Activated CD4-positive, alpha-beta T cell treated with anti-CD3 and anti-CD28 coated beads, Interleukin-2, amount 50 U/mL, for 1 hour (primary cell): Measurements from ENCODE around the gene FAM53B.

Experiments
- DNase-seq: peaks from one replicate; pipeline ENCODE4 v3.0.0-alpha.2; 2020

The FAM53B gene

DNA sequence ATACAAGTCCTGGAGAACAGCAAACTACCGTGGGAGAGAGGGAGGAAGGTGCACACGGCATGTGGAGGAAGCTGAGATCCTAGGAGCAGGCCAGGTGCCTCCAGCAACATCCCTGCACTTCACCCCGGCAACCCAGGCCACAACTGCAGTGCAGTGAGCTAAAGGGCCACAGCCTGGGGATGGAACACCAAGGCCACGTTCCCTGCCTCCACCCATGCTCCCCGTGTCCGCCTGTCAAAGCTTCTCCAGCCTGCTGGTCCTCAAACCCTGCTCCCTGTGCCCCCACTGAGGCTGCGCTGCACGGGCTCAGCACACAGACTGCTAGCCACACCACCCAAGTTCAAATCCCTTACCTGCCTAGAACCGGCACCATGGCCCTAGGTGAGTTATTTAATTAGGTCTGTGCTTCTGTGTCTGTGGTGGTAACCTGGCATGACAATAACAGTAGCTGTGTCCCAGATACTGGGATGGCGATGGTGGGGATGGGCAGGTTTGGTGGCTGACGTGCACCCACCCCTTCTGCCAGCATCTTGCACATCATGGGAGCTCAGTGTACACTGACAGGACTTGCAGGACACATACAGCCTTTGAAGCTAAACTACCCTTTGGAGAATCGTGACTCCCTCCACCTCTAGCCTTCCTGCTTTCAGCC lies 85.5 kb downstream of the FAM53B start:
- DNase-seq: no peak

DNA sequence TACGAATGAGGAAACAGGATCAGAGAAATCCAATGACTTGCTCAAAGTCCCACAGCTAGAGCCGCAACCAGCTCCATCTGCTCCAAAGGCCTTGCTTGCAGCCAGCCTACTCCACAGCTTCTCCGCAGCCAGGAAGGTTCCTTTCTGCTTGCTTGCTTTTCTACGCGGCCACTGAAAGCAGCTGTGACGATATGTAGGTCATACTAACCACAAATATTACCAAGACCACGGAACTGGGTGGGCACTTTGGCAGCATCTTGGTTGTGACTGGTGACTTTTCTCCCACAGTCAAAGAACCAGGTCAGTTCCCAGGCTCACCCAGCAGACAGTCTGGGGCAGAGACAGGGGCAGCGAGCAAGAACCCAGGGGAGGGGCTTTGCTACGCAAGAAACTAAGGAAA lies 86.4 kb downstream of the FAM53B start:
- peak; percentile 48 for DNase-seq

DNA sequence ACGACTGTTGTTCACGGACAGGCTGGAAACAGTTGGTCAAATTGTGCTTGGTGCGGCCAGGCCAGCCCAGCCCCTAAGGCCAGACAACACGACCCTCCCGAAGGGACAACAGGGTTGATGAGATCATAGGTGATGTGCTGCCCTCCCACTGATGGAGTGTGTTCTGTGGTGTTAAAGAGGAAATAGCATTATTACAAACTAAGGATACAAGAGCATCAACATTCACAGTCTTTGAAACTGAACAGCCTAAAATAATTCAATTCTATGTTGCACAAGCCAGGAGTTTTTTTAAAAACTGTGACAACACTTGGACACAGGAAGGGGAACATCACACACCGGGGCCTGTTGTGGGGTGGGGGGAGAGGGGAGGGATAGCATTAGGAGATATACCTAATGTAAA lies 87.6 kb downstream of the FAM53B start:
- no peak for DNase-seq

DNA sequence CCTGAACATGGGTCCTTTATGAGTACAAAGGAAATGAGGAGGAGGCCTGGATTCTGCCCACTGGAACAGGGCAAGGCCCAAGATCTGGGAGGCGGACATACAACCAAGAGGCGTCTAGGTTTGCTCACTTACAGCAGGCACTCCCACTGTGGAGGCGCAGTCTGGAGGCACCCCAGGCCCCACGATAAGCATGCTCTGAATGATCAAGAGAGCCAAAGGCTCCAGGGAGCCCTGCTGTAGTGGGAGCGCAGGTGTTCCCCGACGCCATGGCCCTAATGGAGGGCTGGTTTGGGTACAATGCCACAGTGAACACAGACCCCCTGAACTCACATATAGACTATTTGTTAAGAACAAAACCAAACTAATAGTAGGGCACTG lies 88.1 kb downstream of the FAM53B start:
- no peak for DNase-seq

DNA sequence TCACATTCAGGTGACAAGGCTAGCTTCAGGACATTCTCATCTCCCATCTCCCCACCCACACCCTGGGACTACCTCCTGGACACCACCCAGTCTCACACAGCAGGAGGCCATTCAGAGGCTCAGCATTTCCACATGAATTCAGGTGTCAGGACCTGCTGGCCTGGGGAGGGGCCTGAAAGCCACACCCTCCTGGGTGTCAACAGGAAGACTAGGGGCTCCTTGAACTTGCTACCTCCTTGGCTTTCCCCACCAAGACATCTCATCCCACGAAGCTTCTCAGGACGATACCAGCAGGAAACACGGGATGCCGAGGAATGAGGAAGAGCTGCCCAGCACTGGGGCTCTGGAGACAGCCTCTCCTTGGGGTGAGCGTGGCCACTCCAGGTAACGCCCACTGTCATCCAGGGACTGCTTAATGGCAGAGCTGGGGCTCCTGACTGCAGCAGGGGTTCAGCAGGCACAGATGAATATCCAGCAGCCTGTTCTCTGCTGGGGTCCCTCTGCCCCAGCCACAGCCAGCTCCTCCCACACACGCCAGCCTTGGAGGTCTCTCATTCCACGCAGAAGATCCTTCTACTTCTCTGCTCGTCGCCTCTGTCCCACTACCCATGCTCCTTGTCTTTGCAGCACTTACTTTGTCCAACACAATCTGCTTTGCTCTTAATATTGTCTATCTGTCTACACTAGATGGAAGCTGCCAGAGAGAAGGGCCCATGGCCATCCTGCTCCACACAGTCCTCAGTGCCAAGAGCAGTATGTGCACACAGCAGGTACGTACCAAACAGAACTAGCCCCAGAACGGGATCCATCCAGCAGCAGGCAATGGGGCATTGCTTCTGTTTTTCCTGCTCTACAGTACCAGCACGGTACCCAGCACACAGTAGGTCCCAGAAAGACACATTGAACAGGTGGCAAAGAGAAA lies 88.7 kb downstream of the FAM53B start:
- DNase-seq: no peak

DNA sequence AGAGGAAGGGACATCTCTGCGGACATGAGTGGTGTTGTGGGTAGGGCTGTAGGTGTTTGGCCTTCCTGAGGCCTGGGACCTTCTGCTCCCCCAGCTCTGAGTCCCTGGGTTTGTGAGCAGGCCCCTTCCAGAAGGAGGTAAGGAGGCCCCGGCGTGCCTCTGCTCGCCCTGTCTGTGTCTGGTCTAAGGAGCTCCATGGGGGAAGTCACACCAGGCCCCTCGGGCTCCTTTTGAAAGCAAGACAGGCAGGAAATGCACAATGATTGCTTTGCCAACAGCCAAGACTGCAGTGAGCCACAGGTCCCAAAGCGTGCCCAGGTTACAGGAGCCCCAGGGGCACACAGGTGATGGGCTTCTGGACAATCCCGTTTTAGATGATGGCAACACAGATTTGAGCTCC lies 89.5 kb downstream of the FAM53B start:
- DNase-seq: no peak

GRCh38 chr10:124653811-124654651 lies 90.1 kb downstream of the FAM53B start:
- DNase-seq: no peak

- no peak for DNase-seq
Observed at GRCh38 chr10:124653311-124653710, 90.9 kb downstream of the FAM53B start.

GRCh38 chr10:124652701-124653100 lies 91.5 kb downstream of the FAM53B start:
- no peak for DNase-seq

GRCh38 chr10:124652200-124652599 lies 92.0 kb downstream of the FAM53B start:
- DNase-seq: no peak

DNA sequence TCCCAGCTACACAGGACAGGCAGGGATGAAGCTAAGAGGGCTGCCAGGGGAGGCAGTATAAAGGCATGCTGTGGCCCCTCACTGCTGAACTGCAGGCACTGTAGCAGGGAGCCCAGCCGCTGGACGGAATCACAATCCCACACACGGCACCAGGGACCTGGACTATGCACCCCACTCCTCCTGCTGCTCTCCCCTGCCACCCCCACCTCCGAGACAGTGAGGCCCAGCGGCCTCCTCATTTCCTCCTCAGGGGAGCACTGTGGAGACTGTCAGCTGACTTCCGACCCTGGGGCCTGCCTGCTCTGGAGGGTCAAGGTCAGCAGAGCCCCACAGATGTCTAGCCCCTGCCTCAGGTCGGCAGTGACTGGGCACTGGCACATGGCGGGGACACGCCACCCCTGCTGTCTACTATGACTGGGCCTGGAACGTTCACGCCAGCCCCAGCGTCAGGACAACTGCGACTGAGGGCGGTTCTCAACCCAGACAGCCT lies 92.7 kb downstream of the FAM53B start:
- no peak for DNase-seq

DNA sequence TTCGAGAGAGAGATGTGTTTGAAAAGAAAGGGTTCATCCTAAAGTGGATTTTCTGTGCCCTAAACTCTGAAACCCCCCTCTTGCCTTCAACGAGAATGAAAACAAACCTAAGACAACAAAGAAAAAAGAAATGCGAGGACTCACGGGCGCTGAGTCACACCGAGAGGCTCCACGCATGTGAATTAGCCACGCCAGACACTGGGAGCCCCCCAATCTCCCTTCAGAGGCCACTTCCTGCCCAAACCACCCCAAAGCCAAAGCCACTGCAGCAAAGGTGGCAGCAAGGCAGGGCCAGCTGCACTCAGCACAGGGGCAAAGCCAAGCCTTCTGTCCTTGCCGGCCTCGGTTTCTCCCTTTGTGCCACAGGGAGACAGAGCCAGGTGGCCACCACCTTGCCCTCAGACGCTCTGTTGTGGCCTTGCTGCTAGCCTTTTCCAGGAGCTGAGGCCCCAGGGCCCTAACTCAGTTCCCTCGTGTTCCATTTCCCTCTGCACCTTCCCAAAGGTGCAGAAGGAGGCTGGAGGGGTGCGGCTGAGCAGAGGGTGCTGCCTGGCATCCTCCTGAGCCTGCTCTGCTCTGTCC lies 93.3 kb downstream of the FAM53B start:
- peak; percentile 61 for DNase-seq

DNA sequence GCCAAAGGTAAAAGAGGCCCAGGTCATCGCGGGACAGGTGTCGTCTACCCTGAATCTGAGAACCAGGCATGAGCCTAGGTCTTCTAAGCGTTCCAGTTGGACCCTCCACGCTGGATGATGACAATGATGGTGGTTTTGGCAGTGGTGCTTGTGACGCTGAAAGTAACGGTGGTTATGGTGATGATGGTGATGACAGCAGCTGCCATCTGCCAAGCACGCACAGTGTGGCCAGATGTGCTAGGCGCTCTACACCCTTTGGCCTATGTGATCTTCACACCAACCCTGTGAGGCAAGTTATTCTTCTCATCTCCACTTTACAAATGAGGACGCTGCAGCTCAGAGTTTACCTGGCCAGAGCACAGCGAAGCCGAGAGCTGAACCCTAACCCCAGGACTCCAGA lies 93.9 kb downstream of the FAM53B start:
- no peak for DNase-seq

DNA sequence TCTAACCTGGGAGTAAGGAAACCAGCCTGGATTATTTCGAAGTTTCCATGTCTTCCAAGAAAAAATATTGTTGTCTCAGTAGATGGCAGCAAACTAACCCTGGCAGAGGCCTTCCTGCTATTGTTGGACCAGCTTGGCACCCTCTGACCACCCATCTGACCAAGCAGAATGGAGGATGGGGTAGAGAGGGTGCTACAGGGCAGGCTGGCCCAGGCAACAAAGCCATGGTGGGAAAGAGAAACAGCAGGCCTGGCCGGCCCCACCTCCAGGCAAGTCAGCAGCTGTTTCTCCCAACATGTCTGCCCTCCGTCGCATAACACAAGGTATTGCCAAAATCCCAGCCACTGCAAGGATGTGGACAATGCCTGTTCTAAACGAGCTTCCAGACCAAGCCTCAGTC lies 95.0 kb downstream of the FAM53B start:
- DNase-seq: no peak

DNA sequence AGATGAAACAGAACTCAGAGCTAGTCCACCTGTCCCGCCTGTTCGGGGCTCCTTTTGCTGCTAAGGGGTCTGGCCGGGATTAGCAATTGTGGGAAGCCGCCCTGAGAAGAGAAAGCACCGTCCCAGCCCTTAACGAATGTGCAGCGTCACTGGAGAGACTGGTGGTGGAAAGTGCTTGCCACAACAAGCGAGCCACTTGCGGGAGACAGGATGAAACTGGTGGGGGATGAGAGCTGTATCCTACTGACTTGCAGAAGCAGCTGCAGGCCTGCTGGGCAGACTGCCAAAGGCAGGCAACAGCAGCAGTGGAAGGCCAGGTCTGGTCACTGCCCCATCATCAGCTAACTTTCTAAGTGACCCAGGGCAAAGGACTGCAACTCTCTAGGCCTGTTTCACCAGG lies 95.4 kb downstream of the FAM53B start:
- peak; percentile 55 for DNase-seq

DNA sequence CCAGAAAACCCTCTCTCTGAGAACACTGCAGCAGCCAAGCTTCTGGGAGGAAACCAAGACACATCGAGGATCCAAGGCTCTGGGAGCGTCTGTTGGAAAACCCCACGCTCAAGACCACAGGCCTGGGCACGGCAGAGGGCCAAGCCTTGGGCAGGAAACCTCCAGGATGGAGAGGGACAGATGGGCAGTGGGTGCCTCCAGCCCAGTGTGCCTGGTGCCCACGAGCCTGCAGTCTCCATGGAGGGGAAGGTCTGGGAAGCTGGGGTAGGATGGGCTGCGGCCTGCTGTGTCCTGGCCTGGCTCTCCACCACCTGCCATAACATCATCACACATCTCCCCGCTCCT lies 96.1 kb downstream of the FAM53B start:
- no peak for DNase-seq

GRCh38 chr10:124647421-124648130 lies 96.6 kb downstream of the FAM53B start:
- peak; percentile 65 for DNase-seq

DNA sequence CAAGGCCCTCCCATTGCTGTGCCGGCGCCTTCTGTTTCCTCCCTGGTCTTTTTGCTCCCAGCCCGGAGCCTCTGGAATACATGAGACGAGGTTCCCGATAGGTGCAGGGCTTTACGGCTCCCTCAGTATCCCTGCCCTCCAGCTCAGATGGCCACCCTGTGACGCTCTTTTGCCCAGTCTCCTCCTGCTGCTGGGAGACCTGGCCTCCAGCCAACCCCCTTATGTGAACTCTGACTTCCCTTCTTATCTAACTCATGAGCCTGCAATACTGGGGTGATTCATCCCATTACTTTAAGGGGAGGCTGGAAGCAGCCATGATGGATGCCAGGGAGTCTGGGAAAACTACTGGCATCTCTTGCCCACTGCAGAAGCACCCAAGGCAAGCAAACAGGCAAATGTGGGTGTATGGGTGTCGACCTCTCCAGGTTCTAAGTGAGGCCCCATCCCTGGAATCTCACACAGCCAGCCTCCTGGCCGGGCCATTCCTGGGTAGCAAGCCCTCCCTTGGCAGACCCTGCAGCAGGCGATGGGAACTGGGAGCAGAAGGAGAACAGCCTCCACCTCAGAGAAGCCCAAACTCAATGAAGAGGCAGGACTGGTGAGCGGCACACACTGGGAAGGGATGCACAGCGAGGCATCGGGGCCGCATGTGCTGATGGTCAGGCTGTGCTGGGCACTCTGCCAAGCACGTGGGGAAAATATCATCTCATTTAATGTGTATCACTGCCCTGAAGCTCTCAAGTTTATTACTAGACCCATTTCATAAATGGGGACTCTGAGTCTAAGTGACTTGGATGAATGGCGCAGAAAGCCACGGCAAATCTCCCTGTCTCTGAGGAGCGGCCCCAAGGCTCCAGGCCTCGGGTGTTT lies 97.5 kb downstream of the FAM53B start:
- DNase-seq: no peak

- no peak for DNase-seq
Observed at GRCh38 chr10:124645467-124646095, 98.6 kb downstream of the FAM53B start.

GRCh38 chr10:124644771-124645415 lies 99.3 kb downstream of the FAM53B start:
- DNase-seq: no peak
